ENCODE measurements around the gene FAM76A.

FAM76A gene

GRCh38 chr1:27705545-27705944 is 20.2 kb upstream of the FAM76A start:
- no peaks in the 10 kb centered on the region for H3K27me3 ChIP-seq
- no peaks in the 10 kb centered on the region for H3K36me3 ChIP-seq
- no peaks in the 10 kb centered on the region for H3K4me1 ChIP-seq
- DNase-seq = no peak
- no peak overlapping the region for H3K4me3 ChIP-seq (ENCODE audit: low read depth, low read length)
- TF ChIP-seq, protein P1, sequence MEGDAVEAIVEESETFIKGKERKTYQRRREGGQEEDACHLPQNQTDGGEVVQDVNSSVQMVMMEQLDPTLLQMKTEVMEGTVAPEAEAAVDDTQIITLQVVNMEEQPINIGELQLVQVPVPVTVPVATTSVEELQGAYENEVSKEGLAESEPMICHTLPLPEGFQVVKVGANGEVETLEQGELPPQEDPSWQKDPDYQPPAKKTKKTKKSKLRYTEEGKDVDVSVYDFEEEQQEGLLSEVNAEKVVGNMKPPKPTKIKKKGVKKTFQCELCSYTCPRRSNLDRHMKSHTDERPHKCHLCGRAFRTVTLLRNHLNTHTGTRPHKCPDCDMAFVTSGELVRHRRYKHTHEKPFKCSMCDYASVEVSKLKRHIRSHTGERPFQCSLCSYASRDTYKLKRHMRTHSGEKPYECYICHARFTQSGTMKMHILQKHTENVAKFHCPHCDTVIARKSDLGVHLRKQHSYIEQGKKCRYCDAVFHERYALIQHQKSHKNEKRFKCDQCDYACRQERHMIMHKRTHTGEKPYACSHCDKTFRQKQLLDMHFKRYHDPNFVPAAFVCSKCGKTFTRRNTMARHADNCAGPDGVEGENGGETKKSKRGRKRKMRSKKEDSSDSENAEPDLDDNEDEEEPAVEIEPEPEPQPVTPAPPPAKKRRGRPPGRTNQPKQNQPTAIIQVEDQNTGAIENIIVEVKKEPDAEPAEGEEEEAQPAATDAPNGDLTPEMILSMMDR (IDR thresholded peaks at IDR 0.05; ENCODE audit: low read depth, low read length) = no peak
- H3K9me3 ChIP-seq = no peaks in the 10 kb centered on the region

- TF ChIP-seq, protein P1 (IDR thresholded peaks at IDR 0.05; ENCODE audit: low read depth, low read length) = no peak
- Histone ChIP-seq H3K4me1 (no peaks in the 10 kb centered on the region), H3K36me3 (no peaks in the 10 kb centered on the region), H3K27me3 (no peaks in the 10 kb centered on the region), H3K4me3 (ENCODE audit: low read depth, low read length) (no peak overlapping the region), H3K9me3 (no peaks in the 10 kb centered on the region)
- DNase-seq = no peak
Observed at GRCh38 chr1:27710574-27710973, 15.2 kb upstream of the FAM76A start.

- H3K4me1 ChIP-seq = no peaks in the 10 kb centered on the region
- DNase-seq = no peak
- TF ChIP-seq, protein P1 (IDR thresholded peaks at IDR 0.05; ENCODE audit: low read depth, low read length) = no peak
- no peaks in the 10 kb centered on the region for H3K9me3 ChIP-seq
- no peak overlapping the region for H3K4me3 ChIP-seq (ENCODE audit: low read depth, low read length)
- no peaks in the 10 kb centered on the region for H3K36me3 ChIP-seq
- no peaks in the 10 kb centered on the region for H3K27me3 ChIP-seq
Observed at GRCh38 chr1:27713139-27713725, 12.5 kb upstream of the FAM76A start.

GRCh38 chr1:27713869-27714513 is 11.8 kb upstream of the FAM76A start:
- Histone ChIP-seq H3K36me3 (no peaks in the 10 kb centered on the region), H3K4me3 (ENCODE audit: low read depth, low read length) (no peak overlapping the region), H3K27me3 (no peaks in the 10 kb centered on the region), H3K4me1 (no peaks in the 10 kb centered on the region), H3K9me3 (no peaks in the 10 kb centered on the region)
- no peak for DNase-seq
- TF ChIP-seq, protein P1 (IDR thresholded peaks at IDR 0.05; ENCODE audit: low read depth, low read length) = no peak

DNA sequence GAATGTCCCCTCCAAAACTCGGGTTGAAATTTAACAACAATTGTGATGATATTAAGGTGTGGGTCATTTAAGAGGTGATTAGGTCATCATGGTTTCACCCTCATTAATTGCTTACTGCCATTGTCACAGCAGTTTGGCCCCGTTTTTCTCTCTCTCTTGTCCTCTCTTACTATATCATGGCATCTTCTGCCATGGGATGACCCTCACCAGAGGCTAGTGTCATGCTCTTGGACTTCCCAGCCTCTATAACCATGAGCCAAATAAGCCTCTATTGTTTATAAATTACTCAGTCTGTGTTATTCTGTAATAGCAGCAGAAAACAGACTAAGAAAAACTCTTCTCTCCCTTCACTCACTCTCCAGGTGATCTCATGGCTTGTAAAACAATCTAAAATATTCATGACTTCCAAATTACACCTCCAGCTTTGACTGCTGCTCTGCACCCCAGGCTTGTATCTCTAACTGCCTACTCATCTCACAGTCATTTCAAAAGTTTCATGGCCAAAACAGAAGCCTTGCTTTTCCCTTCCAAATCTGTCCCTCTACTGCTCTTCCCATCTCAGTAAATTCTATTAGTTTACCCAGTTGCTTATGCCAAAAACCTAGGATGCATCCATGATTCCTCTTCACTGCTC is 9.4 kb upstream of the FAM76A start:
- H3K9me3 ChIP-seq = no peaks in the 10 kb centered on the region
- no peaks in the 10 kb centered on the region for H3K36me3 ChIP-seq
- no peaks in the 10 kb centered on the region for H3K27me3 ChIP-seq
- H3K4me1 ChIP-seq = no peaks in the 10 kb centered on the region
- no peak for DNase-seq
- no peak overlapping the region for H3K4me3 ChIP-seq (ENCODE audit: low read depth, low read length)
- TF ChIP-seq, protein P1 (IDR thresholded peaks at IDR 0.05; ENCODE audit: low read depth, low read length) = no peak
